GM23338 (cell line): ENCODE results near the gene HMGCS1.

Experiments used
- CTCF ChIP-seq, 2 experiments: fragments of 200-600 bp in 1 of 2; sonication (generic) in 1 of 2; conservative IDR thresholded peaks; 2 replicates each; pipeline versions ENCODE4 v1.5.1 to v1.6.1; 2016 to 2017; ENCODE audit warnings: antibody characterized with exemption in 2 of 2, low read depth in 2 of 2, mild to moderate bottlenecking in 2 of 2, moderate library complexity in 1 of 2
- ETS1 ChIP-seq: IDR thresholded peaks from 2 replicates; pipeline ENCODE4 v1.6.1; 2016; ENCODE audit warnings: antibody characterized with exemption
- EZH2 ChIP-seq: fragments of 200-600 bp; sonication (generic); IDR thresholded peaks from one replicate; pipeline ENCODE4 v1.8.0; 2017; ENCODE audit warnings: antibody characterized with exemption, mild to moderate bottlenecking, low read depth; ENCODE audit not compliant: unreplicated experiment
- EZH2phosphoT487 ChIP-seq: fragments of 200-600 bp; sonication (generic); IDR thresholded peaks from one replicate; pipeline ENCODE4 v1.8.1; 2018; ENCODE audit warnings: antibody characterized with exemption; ENCODE audit not compliant: unreplicated experiment
- POLR2AphosphoS5 ChIP-seq: IDR thresholded peaks from 2 replicates; pipeline ENCODE4 v1.6.1; 2016; ENCODE audit warnings: antibody characterized with exemption, low read depth
- REST ChIP-seq: IDR thresholded peaks from one replicate; pipeline ENCODE4 v1.6.1; 2018; ENCODE audit warnings: antibody characterized with exemption; ENCODE audit not compliant: unreplicated experiment
- ZNF462 ChIP-seq: fragments of 250-450 bp; sonication (Bioruptor Pico); IDR thresholded peaks from 2 replicates; pipeline ENCODE4 v1.5.0; 2020; ENCODE audit warnings: mild to moderate bottlenecking, moderate library complexity

- TF ChIP-seq CTCF (conservative IDR thresholded peaks at IDR 0.05; ENCODE audit: low read depth in 2 of 2) (no peak), EZH2 (no peak), ZNF462 (no peak), REST (no peak), EZH2phosphoT487 (no peak), ETS1 (no peak), POLR2AphosphoS5 (no peak)
Measured at GRCh38 chr5:43358301-43358700, 45.1 kb upstream of the HMGCS1 start.
